ENCODE measurements around the gene IFT43. TPM values are rescaled to one million over a fixed set of nuclear protein-coding genes. Genes with fewer than 3 reads are reported as not detected.

IFT43 gene
- polyA plus RNA-seq, 3 donors: 10.3 to 12.4 (median 10.5) TPM

DNA sequence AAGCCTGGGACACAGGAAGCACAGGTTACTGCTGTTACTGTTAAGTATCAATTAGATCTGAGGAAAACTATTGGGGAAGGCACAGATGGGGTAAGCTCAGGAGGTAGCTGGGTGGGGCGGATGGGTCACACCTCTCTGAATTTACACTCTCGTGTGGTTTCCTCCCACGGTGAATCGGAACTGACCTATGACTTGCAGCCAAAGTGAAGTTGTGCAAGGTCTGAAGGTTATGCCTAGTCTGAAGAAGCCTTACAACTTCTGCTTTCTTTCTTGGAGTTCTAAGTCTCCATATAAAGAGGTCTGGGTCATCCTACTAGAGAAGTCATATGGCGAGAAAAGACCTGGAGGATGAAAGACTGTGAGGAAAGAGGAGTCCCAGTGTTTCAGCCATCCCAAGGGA, 140.5 kb downstream of the IFT43 start:
- H4K20me1 ChIP-seq (ENCODE audit: insufficient read depth, low read length): no peaks in the 10 kb centered on the region
- no peak overlapping the region for H3K27ac ChIP-seq (ENCODE audit: low read depth in 1 of 2, low read length in 2 of 2)
- H3K36me3 Mint-ChIP-seq: no peaks in the 10 kb centered on the region
- H2AFZ ChIP-seq (ENCODE audit: insufficient read depth, low read depth, low read length, poor library complexity, severe bottlenecking): no peak overlapping the region
- DNase-seq: peak in 1 of 3 donors; percentile 19
- no peaks in the 10 kb centered on the region for H3K4me1 ChIP-seq (ENCODE audit: control insufficient read depth in 1 of 2, insufficient read depth in 2 of 2, low read length in 2 of 2)
- H3K36me3 ChIP-seq (replicated peaks in 1 of 2; ENCODE audit: control insufficient read depth in 1 of 2, insufficient read depth in 2 of 2, low read length in 2 of 2): no peaks in the 10 kb centered on the region
- peaks cover 0 to 6% (median 4%) of the 10 kb centered on the region in 7 donors for H3K9me3 Mint-ChIP-seq
- intact Hi-C loops (cut with micrococcal nuclease): no loop called here
- H3K27ac Mint-ChIP-seq: no peak overlapping the region
- H3K9ac ChIP-seq (ENCODE audit: insufficient read depth, low read length, poor library complexity, severe bottlenecking): no peak overlapping the region
- no peak overlapping the region for H3K4me2 ChIP-seq (replicated peaks; ENCODE audit: extremely low read depth, low read length, poor library complexity, severe bottlenecking)
- TF ChIP-seq CTCF (IDR thresholded peaks at IDR 0.05): no peak
- H3K27me3 ChIP-seq (ENCODE audit: control insufficient read depth in 2 of 2, insufficient read depth in 2 of 2, low read length in 2 of 2): peaks cover 4 to 13% of the 10 kb centered on the region in 2 donors
- peaks cover 10 to 27% (median 13%) of the 10 kb centered on the region in 3 donors for H3K27me3 Mint-ChIP-seq (ENCODE audit: low read depth in 3 of 3)
- peaks cover 2% of the 10 kb centered on the region for H3K4me1 Mint-ChIP-seq
- H3K9me3 ChIP-seq (replicated peaks in 1 of 2; ENCODE audit: control insufficient read depth in 1 of 2, insufficient read depth in 1 of 2, low read length in 2 of 2): no peaks in the 10 kb centered on the region
- WGBS (ENCODE audit: insufficient coverage): 40% methylated on average over 1 of the region's 5 CpGs
- no peak overlapping the region for H3K4me3 Mint-ChIP-seq
- H3K79me2 ChIP-seq (ENCODE audit: insufficient read depth, low read length): no peaks in the 10 kb centered on the region
- H3K4me3 ChIP-seq (replicated peaks in 1 of 3; ENCODE audit: low read depth in 2 of 3, low read length in 3 of 3): no peak overlapping the region

- Histone ChIP-seq H3K9me3 (replicated peaks in 1 of 2; ENCODE audit: control insufficient read depth in 1 of 2, insufficient read depth in 1 of 2, low read length in 2 of 2) (no peaks in the 10 kb centered on the region), H4K20me1 (ENCODE audit: insufficient read depth, low read length) (no peaks in the 10 kb centered on the region), H3K9ac (ENCODE audit: insufficient read depth, low read length, poor library complexity, severe bottlenecking) (no peak overlapping the region), H2AFZ (ENCODE audit: insufficient read depth, low read depth, low read length, poor library complexity, severe bottlenecking) (no peak overlapping the region), H3K4me3 (replicated peaks in 1 of 3; ENCODE audit: low read depth in 2 of 3, low read length in 3 of 3) (no peak overlapping the region), H3K79me2 (ENCODE audit: insufficient read depth, low read length) (no peaks in the 10 kb centered on the region), H3K4me1 (ENCODE audit: control insufficient read depth in 1 of 2, insufficient read depth in 2 of 2, low read length in 2 of 2) (no peaks in the 10 kb centered on the region), H3K36me3 (replicated peaks in 1 of 2; ENCODE audit: control insufficient read depth in 1 of 2, insufficient read depth in 2 of 2, low read length in 2 of 2) (no peaks in the 10 kb centered on the region), H3K27me3 (ENCODE audit: control insufficient read depth in 2 of 2, insufficient read depth in 2 of 2, low read length in 2 of 2) (peaks cover 14 to 26% of the 10 kb centered on the region in 2 donors), H3K27ac (ENCODE audit: low read depth in 1 of 2, low read length in 2 of 2) (no peak overlapping the region), H3K4me2 (replicated peaks; ENCODE audit: extremely low read depth, low read length, poor library complexity, severe bottlenecking) (no peak overlapping the region)
- WGBS (ENCODE audit: insufficient coverage): no CpG with 5 or more reads among the region's 3 CpGs
- intact Hi-C loops (cut with micrococcal nuclease): no loop called here
- Mint-ChIP-seq H3K4me3 (no peak overlapping the region), H3K4me1 (peaks cover 2% of the 10 kb centered on the region), H3K36me3 (no peaks in the 10 kb centered on the region), H3K27ac (no peak overlapping the region), H3K9me3 (peaks cover 0 to 8% (median 4%) of the 10 kb centered on the region in 7 donors), H3K27me3 (ENCODE audit: low read depth in 3 of 3) (peaks cover 25 to 55% (median 32%) of the 10 kb centered on the region in 3 donors)
- no peak for DNase-seq
- no peak for TF ChIP-seq CTCF (IDR thresholded peaks at IDR 0.05)
Observed at GRCh38 chr14:76129851-76130576, 144.5 kb downstream of the IFT43 start.
